ENCODE measurements around the gene CHAD.

DNA sequence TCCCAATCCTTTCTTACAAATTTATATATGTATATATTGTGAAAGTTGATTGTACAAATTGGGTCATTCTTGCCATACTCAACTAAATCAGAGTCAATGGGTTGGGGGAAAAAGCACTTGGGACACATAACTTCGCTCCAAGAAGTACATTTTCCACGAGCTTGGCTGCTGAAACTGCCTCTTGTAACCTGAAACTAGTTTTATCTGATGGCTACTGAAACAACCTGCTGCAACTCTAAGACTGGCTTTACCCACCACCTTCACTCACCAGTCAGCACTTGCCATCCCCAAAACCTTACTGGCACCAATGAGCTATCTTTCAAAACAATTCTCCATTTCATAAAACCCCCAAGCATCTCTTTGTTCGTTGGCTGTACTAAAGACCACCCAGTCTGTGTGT is 25.1 kb upstream of the CHAD start:
- TF ChIP-seq FOXJ3 (CRISPR knock-in tag; IDR thresholded peaks at IDR 0.05) (no peak), YY1 (IDR thresholded peaks at IDR 0.05; ENCODE audit: low read depth) (no peak), GABPA (IDR thresholded peaks at IDR 0.05; ENCODE audit: low read depth) (no peak), POLR2AphosphoS5 (IDR thresholded peaks at IDR 0.05; ENCODE audit: low read depth, low read length) (no peak), CHD2 (IDR thresholded peaks at IDR 0.05; ENCODE audit: low read length, partially characterized antibody) (no peak), TAF1 (IDR thresholded peaks at IDR 0.05; ENCODE audit: borderline replicate concordance, low read depth, low read length) (no peak), JUND (IDR thresholded peaks at IDR 0.05) (no peak)
- TF ChIP-seq, protein P1, sequence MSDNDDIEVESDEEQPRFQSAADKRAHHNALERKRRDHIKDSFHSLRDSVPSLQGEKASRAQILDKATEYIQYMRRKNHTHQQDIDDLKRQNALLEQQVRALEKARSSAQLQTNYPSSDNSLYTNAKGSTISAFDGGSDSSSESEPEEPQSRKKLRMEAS (IDR thresholded peaks at IDR 0.05; ENCODE audit: low read depth), result no peak
- TF ChIP-seq, protein P2, sequence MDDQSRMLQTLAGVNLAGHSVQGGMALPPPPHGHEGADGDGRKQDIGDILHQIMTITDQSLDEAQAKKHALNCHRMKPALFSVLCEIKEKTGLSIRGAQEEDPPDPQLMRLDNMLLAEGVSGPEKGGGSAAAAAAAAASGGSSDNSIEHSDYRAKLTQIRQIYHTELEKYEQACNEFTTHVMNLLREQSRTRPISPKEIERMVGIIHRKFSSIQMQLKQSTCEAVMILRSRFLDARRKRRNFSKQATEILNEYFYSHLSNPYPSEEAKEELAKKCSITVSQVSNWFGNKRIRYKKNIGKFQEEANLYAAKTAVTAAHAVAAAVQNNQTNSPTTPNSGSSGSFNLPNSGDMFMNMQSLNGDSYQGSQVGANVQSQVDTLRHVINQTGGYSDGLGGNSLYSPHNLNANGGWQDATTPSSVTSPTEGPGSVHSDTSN (IDR thresholded peaks at IDR 0.05), result no peak
- TF ChIP-seq, protein P3, sequence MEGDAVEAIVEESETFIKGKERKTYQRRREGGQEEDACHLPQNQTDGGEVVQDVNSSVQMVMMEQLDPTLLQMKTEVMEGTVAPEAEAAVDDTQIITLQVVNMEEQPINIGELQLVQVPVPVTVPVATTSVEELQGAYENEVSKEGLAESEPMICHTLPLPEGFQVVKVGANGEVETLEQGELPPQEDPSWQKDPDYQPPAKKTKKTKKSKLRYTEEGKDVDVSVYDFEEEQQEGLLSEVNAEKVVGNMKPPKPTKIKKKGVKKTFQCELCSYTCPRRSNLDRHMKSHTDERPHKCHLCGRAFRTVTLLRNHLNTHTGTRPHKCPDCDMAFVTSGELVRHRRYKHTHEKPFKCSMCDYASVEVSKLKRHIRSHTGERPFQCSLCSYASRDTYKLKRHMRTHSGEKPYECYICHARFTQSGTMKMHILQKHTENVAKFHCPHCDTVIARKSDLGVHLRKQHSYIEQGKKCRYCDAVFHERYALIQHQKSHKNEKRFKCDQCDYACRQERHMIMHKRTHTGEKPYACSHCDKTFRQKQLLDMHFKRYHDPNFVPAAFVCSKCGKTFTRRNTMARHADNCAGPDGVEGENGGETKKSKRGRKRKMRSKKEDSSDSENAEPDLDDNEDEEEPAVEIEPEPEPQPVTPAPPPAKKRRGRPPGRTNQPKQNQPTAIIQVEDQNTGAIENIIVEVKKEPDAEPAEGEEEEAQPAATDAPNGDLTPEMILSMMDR (IDR thresholded peaks at IDR 0.05), result no peak
